Natural killer cell (primary cell): Measurements from ENCODE around the gene STAP1. TPM values are rescaled to one million over a fixed set of nuclear protein-coding genes. Genes with fewer than 3 reads are reported as not detected.

Experiments used
- ATAC-seq, 3 donors: fragments of 150-1000 bp in 2 of 3; fragments of 200-7000 bp in 1 of 3; cut with Tn5 transposase; 1 replicate in 1 of 3; 2 replicates in 2 of 3; pipeline ENCODE4 v1.10.0; 2021; ENCODE audit warnings: mild to moderate bottlenecking in 2 of 3, moderate library complexity in 2 of 3
- DNase-seq, 2 donors: peaks; one replicate each; pipeline versions ENCODE4 v3.0.0 to v3.0.0-alpha.2; 2013 to 2021; ENCODE audit warnings: mixed read lengths in 1 of 2
- H3K27ac ChIP-seq: one replicate; pipeline ENCODE4 v1.5.1; 2013; ENCODE audit warnings: mild to moderate bottlenecking, low read length
- H3K27me3 ChIP-seq: one replicate; pipeline ENCODE4 v1.6.1; 2013; ENCODE audit warnings: low read length; ENCODE audit not compliant: control insufficient read depth, insufficient read depth
- H3K36me3 ChIP-seq: one replicate; pipeline ENCODE4 v1.6.1; 2013; ENCODE audit warnings: low read length; ENCODE audit not compliant: control insufficient read depth, insufficient read depth
- H3K4me1 ChIP-seq: one replicate; pipeline ENCODE4 v1.6.1; 2013; ENCODE audit warnings: low read length; ENCODE audit not compliant: control insufficient read depth, insufficient read depth
- H3K4me3 ChIP-seq: one replicate; pipeline ENCODE4 v1.5.1; 2013; ENCODE audit warnings: low read length
- H3K9me3 ChIP-seq: one replicate; pipeline ENCODE4 v1.6.1; 2013; ENCODE audit warnings: low read length; ENCODE audit not compliant: control insufficient read depth, insufficient read depth
- H3K27ac Mint-ChIP-seq, 2 donors: one replicate each; pipeline ENCODE4 v1.8.0; 2022; ENCODE audit warnings: mild to moderate bottlenecking in 2 of 2, mixed read lengths in 2 of 2, moderate library complexity in 1 of 2
- H3K27me3 Mint-ChIP-seq, 2 donors: one replicate each; pipeline ENCODE4 v1.8.0; 2022; ENCODE audit warnings: low read depth in 2 of 2, mixed read lengths in 2 of 2
- H3K36me3 Mint-ChIP-seq: one replicate; pipeline ENCODE4 v1.8.0; 2022; ENCODE audit warnings: mixed read lengths
- H3K4me1 Mint-ChIP-seq, 2 donors: one replicate each; pipeline ENCODE4 v1.8.0; 2022; ENCODE audit warnings: mixed read lengths in 2 of 2
- H3K4me3 Mint-ChIP-seq: one replicate; pipeline ENCODE4 v1.8.0; 2022; ENCODE audit warnings: mild to moderate bottlenecking, moderate library complexity, mixed read lengths
- H3K9me3 Mint-ChIP-seq, 2 donors: one replicate each; pipeline ENCODE4 v1.8.0; 2022; ENCODE audit warnings: mixed read lengths in 2 of 2
- WGBS: methylation state at CpG from one replicate; pipeline ENCODE4 v1.1.7; 2013; ENCODE audit warnings: missing lambda C conversion rate; ENCODE audit not compliant: insufficient coverage; 5-methylcytosine and 5-hydroxymethylcytosine counted together
- intact Hi-C: fragments of 100-400 bp; cut with micrococcal nuclease; formaldehyde crosslinking; loops from one replicate; pipeline ENCODE4 v1.14.2; 2022
- total RNA-seq, 4 donors: library from RNA; stranded (reverse); fragments of 120-200 nt in 1 of 4; gene quantifications; one replicate each; pipeline versions ENCODE4 v1.2.3 to v1.2.4, GENCODE V29; 2013 to 2022
- TF ChIP-seq, protein P1 (sequence below): fragments of 200-600 bp; IDR thresholded peaks from one replicate; pipeline ENCODE4 v1.8.0; 2022; ENCODE audit warnings: antibody characterized with exemption

STAP1 gene
- total RNA-seq, 3 donors from 2014 or later (not counting 1 experiment from before 2014, with no cell fraction given), result 11.3 to 11.4 (median 11.4) TPM

DNA sequence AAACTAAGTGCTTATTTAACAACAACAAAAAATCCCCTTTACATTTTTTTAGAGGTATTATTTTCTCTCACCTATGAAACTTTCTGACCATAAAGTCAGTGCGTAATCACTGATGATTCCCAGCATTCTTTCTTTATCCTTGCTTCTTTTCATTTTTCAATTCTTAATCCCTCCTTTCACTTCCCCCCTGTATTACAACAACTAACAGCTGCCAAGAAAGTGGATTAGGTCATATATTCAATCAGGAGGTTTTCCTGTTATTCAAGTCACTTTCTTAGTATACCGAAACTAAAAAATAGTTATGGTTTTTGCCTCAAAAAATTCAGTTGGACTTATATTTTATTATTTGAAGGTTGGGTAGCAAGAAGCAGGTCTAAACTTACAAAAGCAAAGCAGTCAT lies 2.1 kb upstream of the STAP1 start:
- TF ChIP-seq, protein P1, sequence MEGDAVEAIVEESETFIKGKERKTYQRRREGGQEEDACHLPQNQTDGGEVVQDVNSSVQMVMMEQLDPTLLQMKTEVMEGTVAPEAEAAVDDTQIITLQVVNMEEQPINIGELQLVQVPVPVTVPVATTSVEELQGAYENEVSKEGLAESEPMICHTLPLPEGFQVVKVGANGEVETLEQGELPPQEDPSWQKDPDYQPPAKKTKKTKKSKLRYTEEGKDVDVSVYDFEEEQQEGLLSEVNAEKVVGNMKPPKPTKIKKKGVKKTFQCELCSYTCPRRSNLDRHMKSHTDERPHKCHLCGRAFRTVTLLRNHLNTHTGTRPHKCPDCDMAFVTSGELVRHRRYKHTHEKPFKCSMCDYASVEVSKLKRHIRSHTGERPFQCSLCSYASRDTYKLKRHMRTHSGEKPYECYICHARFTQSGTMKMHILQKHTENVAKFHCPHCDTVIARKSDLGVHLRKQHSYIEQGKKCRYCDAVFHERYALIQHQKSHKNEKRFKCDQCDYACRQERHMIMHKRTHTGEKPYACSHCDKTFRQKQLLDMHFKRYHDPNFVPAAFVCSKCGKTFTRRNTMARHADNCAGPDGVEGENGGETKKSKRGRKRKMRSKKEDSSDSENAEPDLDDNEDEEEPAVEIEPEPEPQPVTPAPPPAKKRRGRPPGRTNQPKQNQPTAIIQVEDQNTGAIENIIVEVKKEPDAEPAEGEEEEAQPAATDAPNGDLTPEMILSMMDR, result no peak
- Histone ChIP-seq H3K27ac (no peak overlapping the region), H3K9me3 (no peaks in the 10 kb centered on the region), H3K27me3 (no peaks in the 10 kb centered on the region), H3K4me3 (no peak overlapping the region), H3K36me3 (no peaks in the 10 kb centered on the region), H3K4me1 (no peaks in the 10 kb centered on the region)
- intact Hi-C loops, result no loop called here
- DNase-seq, result no peak
- no peak for ATAC-seq
- Mint-ChIP-seq H3K27me3 (peaks cover 0 to 3% of the 10 kb centered on the region in 2 donors), H3K4me1 (peaks cover 29 to 35% of the 10 kb centered on the region in 2 donors), H3K4me3 (no peak overlapping the region), H3K36me3 (no peaks in the 10 kb centered on the region), H3K9me3 (no peaks in the 10 kb centered on the region), H3K27ac (no peak overlapping the region)
- 100% methylated on average over 1 of the region's 2 CpGs for WGBS

DNA sequence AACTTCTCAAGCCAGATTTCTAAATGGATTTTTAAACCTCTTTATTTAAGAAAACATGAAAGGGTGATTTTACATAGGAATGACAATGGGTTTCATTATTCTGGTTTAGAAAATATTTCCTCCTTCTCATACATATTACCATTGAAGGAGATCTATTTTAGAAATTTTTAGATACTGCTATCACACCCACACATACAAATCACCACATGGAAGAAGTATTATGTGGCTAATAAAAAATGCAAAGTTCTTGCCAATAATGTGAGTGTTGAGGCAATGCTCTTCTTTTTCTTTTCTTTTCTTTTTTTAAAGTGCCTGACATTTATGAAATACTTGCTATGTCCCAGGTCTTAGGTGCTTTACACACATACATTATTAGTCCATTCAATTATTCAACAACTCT lies 6.8 kb downstream of the STAP1 start:
- Histone ChIP-seq H3K27me3 (no peaks in the 10 kb centered on the region), H3K27ac (no peak overlapping the region), H3K4me1 (no peaks in the 10 kb centered on the region), H3K9me3 (no peaks in the 10 kb centered on the region), H3K4me3 (no peak overlapping the region), H3K36me3 (no peaks in the 10 kb centered on the region)
- DNase-seq (no peak), ATAC-seq (no peak)
- Mint-ChIP-seq H3K27ac (no peak overlapping the region), H3K27me3 (no peaks in the 10 kb centered on the region), H3K4me3 (no peak overlapping the region), H3K9me3 (no peaks in the 10 kb centered on the region), H3K36me3 (no peaks in the 10 kb centered on the region), H3K4me1 (peaks cover 19 to 21% of the 10 kb centered on the region in 2 donors)
- intact Hi-C loops, result no loop called here
- TF ChIP-seq, protein P1, result no peak

DNA sequence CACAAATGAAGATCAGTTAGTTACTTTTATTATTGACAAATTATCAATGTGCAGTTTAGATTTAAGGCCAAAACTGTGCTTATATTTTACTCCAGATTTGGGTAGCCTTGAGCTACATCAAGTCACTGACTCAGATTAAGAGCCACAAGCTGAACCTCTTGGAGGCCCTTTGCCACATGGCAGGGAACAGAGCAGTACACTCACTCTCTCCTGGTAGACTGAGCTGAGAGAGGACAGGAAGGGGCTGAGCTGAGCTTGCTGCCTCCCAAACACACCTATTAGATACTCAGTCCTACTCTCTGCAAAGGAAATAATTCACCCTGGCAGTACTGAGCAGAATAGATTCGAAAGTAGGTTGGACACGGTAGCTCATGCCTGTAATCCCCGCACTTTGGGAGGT lies 7.8 kb downstream of the STAP1 start:
- H3K27ac Mint-ChIP-seq, result no peak overlapping the region
- no peak for DNase-seq
- H3K4me1 Mint-ChIP-seq, result peaks cover 9 to 10% of the 10 kb centered on the region in 2 donors

DNA sequence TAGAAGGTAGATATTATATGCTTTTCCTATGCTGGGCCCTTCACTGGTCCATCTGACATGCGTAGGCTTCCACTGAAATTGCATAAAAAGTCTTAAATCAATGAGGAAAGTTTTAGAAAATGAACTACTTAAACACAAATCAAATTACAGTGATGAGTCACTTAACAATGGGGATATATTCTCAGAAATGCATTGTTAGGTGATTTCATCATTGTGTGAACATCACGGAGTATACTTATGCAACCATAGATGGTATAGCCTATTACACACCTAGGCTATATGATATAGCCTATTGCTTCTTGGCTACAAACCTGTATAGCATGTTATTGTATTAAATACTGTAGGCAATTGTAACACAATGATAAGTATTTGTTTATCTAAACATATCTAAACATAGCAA lies 10.3 kb downstream of the STAP1 start:
- Mint-ChIP-seq H3K27ac (no peak overlapping the region), H3K27me3 (no peaks in the 10 kb centered on the region), H3K9me3 (no peaks in the 10 kb centered on the region), H3K4me3 (no peak overlapping the region), H3K4me1 (peaks cover 6 to 15% of the 10 kb centered on the region in 2 donors), H3K36me3 (no peaks in the 10 kb centered on the region)
- H3K36me3 ChIP-seq, result peaks cover 5% of the 10 kb centered on the region
- no peak overlapping the region for H3K4me3 ChIP-seq
- no CpG with 5 or more reads among the region's 2 CpGs for WGBS
- TF ChIP-seq, protein P1, result no peak
- no peak for DNase-seq
- no peak for ATAC-seq
- H3K4me1 ChIP-seq, result no peaks in the 10 kb centered on the region
- no peaks in the 10 kb centered on the region for H3K27me3 ChIP-seq
- intact Hi-C loops, result no loop called here
- H3K27ac ChIP-seq, result no peak overlapping the region
- no peaks in the 10 kb centered on the region for H3K9me3 ChIP-seq

More for the DNA sequence above, 7.8 kb downstream of the STAP1 start:
- TF ChIP-seq, protein P1, result no peak
- no peaks in the 10 kb centered on the region for H3K4me1 ChIP-seq
- H3K36me3 ChIP-seq, result no peaks in the 10 kb centered on the region
- Mint-ChIP-seq H3K36me3 (no peaks in the 10 kb centered on the region), H3K4me3 (no peak overlapping the region), H3K9me3 (no peaks in the 10 kb centered on the region), H3K27me3 (no peaks in the 10 kb centered on the region)
- 98% methylated on average over 3 of the region's 3 CpGs for whole genome bisulfite sequencing
- no peaks in the 10 kb centered on the region for H3K9me3 ChIP-seq
- no peaks in the 10 kb centered on the region for H3K27me3 ChIP-seq
- ATAC-seq, result no peak
- no peak overlapping the region for H3K4me3 ChIP-seq
- no peak overlapping the region for H3K27ac ChIP-seq
- intact Hi-C loops, result no loop called here
